DMS53 treated with DMSO at 0.1 percent for 48 hours (cell line): ENCODE results near the gene ENG.

Source experiments
- DNase-seq: peaks from one replicate; lab custom pipeline; 2025; ENCODE audit not compliant: unreplicated experiment; lab: John Stamatoyannopoulos, UW

Gene ENG

DNA sequence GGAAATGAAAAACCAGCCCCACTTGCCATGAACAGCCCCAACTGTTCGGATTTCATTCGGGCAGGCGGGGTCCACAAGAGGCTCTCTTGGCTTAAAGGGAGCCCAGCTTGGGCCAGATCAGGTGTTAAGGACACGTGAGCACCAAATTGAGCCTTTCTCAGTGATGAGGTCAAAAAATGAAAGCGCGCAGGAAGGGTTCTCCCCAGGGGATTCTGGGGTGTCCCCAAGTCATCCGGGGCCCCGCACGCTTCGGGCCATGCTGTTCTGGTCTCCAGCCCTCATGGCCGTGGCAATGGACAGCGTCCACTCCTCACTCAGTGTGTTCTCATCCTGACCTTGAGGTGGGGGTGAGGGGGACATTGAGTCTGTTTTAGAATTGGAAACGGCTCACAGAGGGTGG is 12.1 kb upstream of the ENG start:
- no peak for DNase-seq

DNA sequence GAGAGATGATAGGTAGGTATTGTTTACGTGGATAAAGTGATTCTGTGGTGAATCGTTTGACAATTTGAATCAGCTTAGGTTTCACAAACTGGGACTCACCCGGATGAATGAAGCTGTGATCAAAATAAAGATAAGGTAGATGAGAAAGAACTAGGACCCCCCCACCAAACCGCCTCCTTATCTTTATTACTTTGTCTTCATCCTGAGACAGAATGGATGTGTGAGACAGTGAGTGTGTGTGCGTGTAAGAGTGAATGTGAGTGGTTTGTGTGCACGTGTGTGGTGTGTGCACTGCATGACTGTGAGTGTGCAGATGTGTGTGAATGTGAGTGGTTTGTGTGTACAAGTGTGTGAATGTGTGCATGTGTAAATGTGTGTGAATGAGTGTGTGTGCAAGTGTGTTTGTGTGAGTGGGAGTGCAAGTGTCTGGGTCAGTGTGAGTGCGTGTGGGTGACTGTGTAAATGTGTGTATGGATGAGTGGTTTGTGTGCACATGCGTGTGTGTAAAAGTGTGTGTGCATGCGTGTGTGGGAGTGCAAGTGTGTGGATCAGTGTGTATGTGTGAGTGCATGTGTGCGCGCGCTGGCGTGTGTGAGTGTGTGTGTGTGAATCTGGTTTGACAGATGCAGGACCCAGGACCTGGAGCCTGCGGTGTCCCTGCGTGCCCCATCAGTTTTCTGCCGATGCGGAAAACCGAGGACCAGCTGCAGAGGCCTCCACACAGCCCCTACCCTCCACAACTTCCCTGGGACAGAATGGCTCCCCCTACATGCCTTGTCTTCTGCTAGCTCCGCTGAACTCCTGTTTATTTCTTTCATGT is 11.4 kb upstream of the ENG start:
- DNase-seq: no peak

DNA sequence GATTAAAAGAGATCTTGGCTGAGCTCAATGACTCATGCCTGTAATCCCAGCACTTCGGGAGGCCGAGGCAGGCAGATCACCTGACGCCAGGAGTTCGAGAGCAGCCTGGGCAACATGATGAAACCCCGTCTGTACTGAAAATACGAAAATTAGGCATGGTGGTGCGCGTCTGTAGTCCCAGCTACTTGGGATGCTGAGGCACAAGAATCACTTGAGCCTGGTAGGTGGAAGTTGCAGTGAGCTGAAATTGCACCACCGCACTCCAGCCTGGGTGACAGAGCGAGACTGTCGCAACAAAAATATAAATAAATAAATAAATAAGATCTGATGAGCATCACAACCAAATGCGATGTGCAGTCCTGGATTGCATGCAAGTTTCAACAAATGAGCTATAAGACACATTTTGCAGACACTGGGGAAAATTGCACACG is 8.7 kb upstream of the ENG start:
- DNase-seq: no peak

DNA sequence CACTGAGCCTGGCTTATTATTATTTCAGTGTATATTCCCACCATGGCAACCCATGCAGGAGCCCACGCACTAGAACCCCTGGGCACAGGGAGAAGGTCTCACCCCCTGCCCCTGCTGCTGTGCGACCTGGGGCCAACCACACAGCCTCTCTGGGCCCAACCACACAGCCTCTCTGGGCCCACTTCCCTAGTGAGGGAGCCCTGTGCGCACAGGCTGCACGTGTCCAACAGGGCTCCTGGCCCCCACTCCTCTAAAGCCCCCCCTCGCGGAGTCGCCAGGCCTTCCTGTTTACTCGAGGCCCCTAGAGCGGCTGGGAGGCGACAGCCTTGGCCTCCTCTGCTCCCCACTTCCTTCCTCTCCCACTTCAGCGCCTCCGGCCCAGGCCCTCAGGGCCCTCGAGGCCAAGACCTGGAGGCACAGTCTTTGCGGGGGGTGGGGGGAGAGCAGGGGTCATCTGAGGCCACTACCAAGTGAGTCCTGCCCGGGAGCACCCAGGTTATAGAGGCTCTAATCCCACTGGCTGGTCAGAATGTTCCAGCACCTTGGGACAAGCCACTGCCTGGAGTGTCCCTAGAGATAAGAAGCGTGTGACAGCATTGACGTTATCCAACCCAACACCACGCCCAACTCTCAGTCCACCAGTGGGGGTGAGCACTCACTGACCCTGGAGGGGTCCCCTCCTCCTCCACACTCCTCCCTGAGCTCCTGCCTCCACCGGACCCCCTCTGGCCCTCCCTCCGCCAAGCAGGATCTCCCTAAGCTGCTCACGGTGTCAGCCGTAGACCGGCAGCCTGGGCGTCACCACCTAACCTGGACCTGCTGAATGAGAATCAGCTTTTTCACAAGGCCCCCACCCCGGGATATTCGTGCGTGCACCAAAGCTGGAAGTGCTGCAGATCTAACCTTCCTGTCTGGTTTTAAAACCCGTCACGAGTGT is 7.9 kb upstream of the ENG start:
- DNase-seq: no peak

DNA sequence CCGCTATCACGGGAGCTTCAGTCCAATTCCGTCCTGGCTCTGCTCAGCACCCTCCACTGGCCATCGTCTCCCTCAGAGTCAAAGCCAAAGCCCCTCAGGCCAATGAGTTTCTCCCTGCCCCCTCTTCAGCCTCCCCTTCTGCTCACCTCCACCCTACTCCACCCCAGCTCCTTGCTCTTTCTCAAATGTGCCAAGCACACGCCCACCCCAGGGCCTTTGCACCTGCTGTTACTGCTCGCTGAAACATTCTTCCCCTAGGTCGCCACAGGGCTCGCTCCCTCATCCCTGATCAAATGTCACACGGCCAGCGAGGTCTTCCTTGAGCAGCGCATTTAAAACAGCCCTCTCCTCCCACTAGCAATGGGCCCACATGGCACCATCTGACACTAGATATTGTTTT is 6.3 kb upstream of the ENG start:
- DNase-seq: no peak

DNA sequence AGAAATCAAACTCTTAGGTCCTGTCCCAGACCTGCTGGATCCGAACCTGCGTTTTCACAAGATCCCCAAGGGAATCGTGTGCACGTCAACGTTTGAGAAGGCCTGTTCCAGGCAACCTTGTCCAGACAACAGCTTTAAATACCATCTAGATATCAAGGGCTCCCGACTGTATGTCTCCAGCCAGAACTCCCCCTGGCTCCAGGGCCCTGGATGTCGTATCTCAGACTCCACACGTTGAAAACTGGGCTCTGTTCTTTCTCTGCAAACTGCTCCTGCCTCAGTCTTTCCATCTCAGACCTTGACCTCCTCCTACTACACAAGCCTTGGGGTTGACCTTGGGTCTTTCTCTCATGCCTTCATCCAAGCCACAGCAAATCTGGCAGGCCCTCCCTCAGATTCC is 5.8 kb upstream of the ENG start:
- DNase-seq: no peak

DNA sequence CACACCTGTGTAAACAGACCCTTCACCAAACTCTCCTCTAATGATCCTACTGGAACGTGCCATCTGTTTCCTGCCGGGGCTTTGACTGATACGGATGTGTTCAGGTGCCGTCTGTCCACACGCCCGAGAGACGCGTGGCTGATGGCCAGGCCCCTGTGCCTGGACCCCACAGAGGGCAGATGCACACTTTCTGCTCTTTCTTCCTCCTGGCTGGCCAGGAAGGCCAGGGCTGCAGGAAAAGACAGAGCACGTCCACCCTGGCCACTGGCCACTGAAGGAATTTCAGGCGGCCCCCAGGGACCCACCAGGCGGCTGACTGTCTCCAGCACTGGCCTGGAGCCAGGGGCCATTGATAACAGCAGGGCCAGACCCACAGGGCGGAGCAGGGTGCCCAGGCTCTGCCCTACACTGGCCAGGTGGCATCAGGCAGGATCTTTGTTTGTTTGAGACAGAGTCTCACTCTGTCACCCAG is 3.6 kb upstream of the ENG start:
- DNase-seq: peak; percentile 36

DNA sequence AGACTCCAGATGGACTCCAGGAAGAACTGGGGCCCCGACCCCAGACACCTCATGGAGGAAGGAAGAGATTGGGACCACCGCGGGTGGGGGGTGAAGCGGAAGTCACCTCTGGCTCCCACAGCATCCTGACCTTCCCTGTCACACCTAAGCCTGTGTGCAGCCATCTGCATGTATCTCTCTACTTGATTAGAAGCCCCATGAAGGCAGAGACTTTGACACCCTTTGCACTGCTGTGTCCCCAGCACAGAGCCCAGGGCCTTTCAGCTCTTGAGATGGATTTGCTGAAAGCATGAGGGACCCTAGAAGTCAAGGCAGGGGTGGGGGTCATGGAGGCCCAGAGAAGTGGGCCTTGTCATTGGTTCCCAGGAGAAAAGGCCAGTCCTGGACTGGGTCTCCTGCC is 2.8 kb upstream of the ENG start:
- DNase-seq: no peak

DNA sequence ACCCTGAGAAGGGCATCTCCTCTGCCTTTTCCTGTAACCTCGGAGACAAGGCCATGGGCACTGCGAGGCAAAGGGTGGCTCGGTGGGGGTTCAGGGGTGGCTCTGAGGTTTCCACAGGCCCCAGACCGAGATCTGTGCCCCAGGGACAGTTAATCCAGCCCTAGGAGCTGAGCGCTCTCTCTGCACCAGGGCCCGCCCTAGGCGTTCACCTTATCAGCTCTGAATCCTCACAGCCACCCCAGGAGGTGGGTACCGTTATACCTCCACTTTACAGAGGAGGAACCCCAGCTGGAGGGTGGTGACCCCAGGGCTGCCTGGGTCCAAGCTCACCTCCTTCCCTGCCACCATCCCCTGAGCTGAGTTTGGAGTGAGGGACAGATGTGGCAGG is 2.3 kb upstream of the ENG start:
- no peak for DNase-seq

DNA sequence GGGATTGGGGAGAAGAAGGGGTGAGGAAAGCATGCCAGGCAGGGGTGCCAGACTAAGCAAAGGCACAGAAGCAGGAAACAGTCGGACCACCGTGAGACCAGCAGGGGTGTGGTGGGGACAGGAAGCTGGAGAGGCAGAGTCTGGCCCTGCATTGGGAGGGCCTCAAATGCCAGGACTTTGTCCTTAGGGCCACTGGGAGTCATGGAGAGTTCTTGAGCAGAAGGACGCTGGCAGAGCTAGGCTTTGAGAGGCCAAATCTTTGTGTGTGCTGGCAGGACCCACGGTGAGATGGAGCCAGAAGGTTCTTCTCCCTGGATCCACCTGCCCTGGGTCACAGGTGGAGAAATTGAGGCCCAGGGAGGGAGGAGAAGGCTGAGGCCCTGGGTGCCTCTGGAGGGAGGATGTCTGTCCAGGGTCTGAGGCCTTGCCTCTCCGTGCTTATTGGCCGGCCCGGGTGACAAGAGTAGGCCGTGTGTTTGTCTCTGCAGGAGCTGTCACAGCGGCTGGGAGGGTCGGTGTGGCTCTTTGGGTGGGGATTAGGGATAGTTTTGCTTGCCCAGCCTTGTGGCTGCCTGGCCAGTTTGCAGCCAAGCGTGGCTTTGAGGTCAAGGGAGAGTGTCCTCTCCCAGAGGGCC is 1.8 kb upstream of the ENG start:
- no peak for DNase-seq

DNA sequence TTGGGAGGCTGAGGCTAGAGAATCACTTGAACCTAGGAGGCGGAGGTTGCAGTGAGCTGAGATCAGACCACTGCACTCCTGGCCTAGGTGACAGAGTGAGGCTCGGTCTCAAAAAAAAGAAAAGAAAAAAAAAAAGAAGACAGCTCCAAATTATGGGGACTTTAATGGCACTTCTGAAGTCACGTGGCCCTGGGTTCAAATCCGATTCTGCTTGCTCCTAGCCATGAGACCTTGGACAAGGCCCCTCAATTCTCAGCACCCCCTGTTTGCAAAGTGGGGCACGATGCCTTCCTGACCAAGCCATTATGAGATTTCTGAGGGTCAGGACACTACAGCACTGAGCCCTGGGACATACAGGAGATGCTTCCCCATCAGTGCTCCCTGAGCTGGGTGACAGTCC is 1.1 kb upstream of the ENG start:
- DNase-seq: no peak

DNA sequence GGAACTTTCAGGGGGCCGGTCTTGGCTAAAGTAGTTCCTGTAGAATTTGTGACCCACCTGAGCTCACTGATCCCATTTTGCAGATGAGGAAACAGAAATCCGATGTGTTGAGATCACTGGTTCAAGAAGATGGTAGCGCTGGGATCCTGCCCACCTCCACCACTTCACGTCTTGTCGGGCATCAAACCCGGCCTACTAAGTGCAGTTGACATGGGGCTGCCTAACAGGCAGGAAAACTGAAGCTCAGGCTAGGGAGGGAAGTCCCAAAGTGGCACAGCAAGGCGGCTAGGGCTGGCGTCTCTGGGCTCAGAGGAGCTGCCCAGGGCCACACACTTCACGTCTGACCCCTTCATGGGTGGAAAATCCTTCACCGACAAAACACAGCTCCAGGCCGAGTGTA is 502 bp upstream of the ENG start:
- no peak for DNase-seq

DNA sequence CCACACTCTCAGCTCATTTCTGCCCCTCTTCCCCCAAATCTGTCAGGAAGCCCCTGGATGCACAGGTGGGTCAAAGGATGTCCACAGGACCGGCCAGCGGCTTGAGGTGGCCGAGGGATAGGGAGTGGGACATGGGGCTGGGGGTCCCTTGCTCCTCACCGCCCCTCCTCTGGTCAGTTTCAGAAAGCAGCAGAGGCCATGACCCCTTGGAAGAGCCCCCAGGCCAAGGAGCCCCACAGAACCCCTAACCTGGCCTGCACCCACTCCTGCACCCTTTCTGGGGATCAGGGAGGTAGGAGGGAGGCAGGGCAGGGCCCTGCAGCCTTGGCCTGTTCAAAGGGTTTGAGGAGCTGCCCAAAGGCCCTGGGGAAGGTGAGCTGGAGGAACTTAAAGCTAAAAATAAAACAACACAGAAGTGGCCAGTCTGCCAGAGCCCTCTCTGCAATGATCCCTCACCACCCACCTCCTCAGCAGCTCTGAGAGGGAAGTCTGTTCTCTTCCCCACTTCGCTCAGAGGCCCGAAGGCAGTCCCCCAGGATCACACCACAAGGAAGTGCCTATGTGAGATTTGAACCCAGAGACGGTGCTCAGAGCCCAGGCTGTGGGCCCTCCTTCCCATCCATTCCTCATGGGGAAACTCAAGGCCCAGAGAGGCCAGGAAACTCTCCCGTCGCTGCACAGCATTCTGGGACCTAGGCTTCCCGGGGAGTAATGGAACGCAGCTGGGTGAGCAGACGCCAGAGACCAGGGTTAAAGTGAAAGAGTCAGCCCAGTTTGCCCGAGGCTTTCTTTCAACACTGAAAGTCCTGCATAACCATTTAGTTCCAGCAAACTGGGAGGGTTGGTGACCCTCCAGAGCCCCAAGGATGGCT is 910 bp downstream of the ENG start:
- DNase-seq: no peak

DNA sequence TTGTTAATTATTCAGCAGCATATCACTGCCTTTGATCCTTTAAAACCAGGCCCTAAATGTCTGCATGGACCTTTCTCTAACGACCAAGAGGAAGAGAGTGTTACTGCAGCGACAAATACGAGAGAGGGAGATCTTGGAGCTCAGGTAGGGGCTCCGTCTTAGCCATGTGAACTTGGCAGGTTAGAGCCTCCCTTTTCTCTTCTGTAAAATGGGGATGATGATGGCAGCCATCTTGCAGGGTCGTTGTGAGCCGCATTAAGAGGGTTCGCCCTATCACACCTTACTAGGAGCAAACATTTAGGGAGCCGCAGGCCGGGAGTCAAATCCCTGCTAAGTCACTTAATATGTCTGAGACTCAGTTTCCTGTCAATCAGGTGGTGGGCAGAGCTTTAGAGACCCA is 1.6 kb downstream of the ENG start:
- DNase-seq: no peak

DNA sequence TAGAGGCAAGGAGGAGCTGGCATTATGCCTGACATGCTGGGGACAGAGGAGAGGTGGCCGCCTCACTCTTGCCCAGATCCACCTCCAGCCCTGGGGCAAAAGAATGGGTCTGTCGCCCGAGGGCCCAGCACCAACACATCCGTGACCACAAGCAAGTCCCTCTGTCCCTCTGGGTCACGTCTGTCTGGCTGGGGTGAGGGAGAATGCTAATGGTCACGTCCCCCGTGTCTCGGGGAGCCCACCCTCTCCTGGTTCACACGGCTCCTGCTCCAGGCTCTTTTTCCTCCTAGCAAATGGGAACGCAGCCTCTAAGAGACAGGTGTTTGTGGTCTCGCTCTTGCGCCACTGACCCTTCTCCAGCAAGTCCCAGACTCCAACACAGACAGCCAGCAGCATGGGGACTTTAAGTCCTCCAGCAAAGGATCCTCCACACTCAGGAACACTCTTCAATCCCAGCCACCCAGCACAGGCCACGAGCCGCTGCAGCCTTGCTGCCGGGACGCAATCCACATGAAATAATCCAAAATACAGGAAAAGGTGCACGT is 4.1 kb downstream of the ENG start:
- DNase-seq: no peak

DNA sequence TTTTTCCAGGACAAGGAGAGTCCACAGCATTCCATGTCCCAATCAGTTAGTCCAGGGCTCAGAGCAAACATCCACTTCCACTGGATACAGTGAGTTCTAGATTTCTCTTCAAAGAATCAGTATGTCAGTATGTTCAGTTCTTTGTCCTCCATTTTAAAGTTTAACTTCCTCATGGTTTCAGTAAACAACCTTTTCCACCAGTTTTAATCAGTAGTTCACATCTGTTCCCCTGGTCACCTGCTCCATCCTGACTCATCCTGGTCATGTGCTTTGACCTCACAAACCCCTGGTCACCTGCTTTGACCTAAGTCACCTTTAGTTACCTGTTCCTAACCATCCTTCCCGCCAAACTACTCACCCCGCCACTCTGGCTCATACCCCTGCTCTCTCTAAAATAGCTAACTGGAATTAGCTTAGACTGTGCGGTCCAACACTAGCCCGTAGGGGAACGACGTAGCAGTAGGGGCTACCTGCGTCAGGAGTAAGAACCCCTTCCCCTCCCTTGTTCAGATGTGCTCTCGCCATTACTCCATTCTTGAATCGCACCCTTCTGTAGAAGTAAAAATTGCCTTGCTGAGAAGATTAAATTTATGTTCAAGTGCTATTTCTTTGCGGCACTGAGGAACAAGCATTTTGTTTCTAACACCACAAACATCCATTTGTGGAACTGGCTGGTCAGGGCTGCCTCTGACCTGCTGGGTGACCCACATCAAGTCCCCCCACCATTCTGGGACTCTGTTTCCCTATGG is 5.5 kb downstream of the ENG start:
- DNase-seq: no peak

DNA sequence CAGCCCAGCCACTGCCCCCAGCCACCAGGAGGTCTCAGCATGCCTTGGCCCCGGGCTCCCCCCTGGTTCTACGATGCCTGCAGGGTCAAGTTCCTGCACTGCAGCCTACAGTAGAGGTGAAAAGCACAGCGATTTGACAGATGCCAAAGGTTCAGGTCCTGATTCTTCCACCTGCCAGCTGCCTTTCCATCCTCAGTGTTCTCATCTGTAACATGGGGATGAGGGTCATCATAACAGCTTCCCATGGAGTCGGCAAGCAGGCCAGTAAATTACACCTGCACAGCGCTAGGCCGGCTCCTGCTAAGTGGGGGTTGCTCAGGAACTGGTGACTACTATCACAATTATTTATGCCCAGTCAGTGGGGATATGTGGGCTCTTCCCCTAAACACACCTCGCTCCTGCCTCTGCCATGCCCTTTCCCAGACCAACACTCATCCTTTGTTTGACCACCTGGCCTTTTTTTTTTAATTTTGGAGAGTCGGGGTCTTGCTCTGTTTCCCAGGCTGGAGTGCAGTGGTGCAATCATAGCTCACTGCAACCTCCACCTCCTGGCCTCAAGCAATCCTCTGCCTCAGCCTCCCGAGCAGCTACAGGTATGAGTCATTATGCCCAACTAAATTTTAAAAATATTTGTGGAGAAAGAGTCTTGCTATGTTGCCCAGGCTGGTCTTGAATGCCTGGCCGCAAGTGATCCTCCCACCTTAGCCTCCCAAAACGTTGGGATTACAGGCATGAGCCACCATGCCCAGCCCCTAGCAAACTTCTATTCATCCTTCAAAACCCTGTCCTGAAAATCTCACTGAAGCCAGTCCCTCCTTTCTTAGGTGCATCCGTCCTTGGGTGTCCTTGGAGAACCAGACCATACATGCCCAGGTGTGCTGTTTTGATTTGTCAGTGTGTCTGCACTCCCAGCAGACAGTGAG is 6.4 kb downstream of the ENG start:
- no peak for DNase-seq

DNA sequence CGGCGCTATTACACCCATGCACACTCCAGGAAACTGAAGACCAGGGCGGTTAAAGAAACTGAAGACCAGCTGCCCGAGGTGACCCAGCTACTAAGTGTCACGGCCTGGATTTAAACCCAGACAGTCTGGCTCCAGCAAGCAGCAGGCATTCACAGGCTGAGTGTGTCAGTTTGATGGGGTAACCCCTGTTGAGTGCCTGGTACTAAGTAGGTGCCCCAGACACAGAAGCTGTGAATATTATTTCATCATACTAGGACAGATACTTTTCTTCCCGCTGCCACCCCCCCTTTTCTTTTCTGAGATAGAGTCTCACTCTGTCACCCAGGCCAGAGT is 7.3 kb downstream of the ENG start:
- DNase-seq: no peak
